Testis (tissue), 2 donors: Measurements from ENCODE around the gene THOC6.

Source experiments
- CTCF ChIP-seq, 3 experiments: fragments of 450-650 bp in 2 of 3; fragments of 200-600 bp in 1 of 3; sonication (generic) in 1 of 3; IDR thresholded peaks; one replicate each; pipeline ENCODE4 v1.5.1; 2016 to 2019; ENCODE audit warnings: antibody characterized with exemption in 3 of 3, mild to moderate bottlenecking in 2 of 3, moderate library complexity in 1 of 3
- POLR2A ChIP-seq: fragments of 450-650 bp; IDR thresholded peaks from one replicate; pipeline ENCODE4 v1.6.1; 2017; ENCODE audit warnings: antibody characterized with exemption, mild to moderate bottlenecking, moderate library complexity

GRCh38 chr16:2996298-2996697, 27.5 kb upstream of the THOC6 start:
- no peak for TF ChIP-seq CTCF (IDR thresholded peaks at IDR 0.05)
- no peak for TF ChIP-seq POLR2A
